Measurements from ENCODE around the gene RAF1.

GRCh38 chr3:12603969-12604368 lies 59.9 kb downstream of the RAF1 start:
- TF ChIP-seq JUN (IDR thresholded peaks at IDR 0.05) (no peak), RFX5 (IDR thresholded peaks at IDR 0.05) (no peak), EHMT2 (IDR thresholded peaks at IDR 0.05; ENCODE audit: low read depth) (no peak), JUNB (IDR thresholded peaks at IDR 0.05) (no peak), PBX3 (IDR thresholded peaks at IDR 0.05) (no peak), CTCF (IDR thresholded peaks at IDR 0.05) (no peak), REST (IDR thresholded peaks at IDR 0.05) (peak; percentile 75), SMC3 (IDR thresholded peaks at IDR 0.05) (no peak), HDAC2 (IDR thresholded peaks at IDR 0.05) (no peak)

Measured in A549 (cell line).